Stomach (tissue), 9 donors: ENCODE data around the gene ABCD2. TPM values are rescaled to one million over a fixed set of nuclear protein-coding genes. Genes with fewer than 3 reads are reported as not detected.

Source experiments
- DNase-seq, 2 donors: peaks; one replicate each; pipeline versions ENCODE4 v3.0.0 to v3.0.0-alpha.2; 2013 to 2019
- H3K27ac ChIP-seq, 5 donors: fragments of 200-600 bp in 4 of 5; sonication (generic) in 4 of 5; one replicate each; pipeline ENCODE4 v1.5.1; 2013 to 2019; ENCODE audit warnings: mild to moderate bottlenecking in 1 of 5, moderate library complexity in 1 of 5
- H3K27me3 ChIP-seq, 3 donors: fragments of 200-600 bp; sonication (generic); one replicate each; pipeline ENCODE4 v1.5.1; 2017 to 2019; ENCODE audit warnings: mixed run types in 1 of 3
- H3K36me3 ChIP-seq, 4 donors: fragments of 200-600 bp; sonication (generic); 1 replicate in 3 of 4; 2 replicates in 1 of 4; pipeline ENCODE4 v1.5.1; 2016 to 2019
- H3K4me1 ChIP-seq, 4 donors: fragments of 200-600 bp; sonication (generic); one replicate each; pipeline ENCODE4 v1.5.1; 2016 to 2019
- H3K4me3 ChIP-seq, 4 donors: fragments of 200-600 bp; sonication (generic) in 3 of 4; one replicate each; pipeline ENCODE4 v1.5.1; 2016 to 2019; ENCODE audit warnings: mild to moderate bottlenecking in 1 of 4
- H3K9me3 ChIP-seq, 4 donors: fragments of 200-600 bp; sonication (generic); one replicate each; pipeline ENCODE4 v1.5.1; 2016 to 2019
- EP300 ChIP-seq: sonication (generic); formaldehyde crosslinking; IDR thresholded peaks from one replicate; pipeline ENCODE4 v1.6.1; 2017; ENCODE audit warnings: antibody characterized with exemption
- POLR2A ChIP-seq, 4 donors: fragments of 450-650 bp; IDR thresholded peaks; one replicate each; pipeline ENCODE4 v1.6.1; 2016; ENCODE audit warnings: antibody characterized with exemption in 4 of 4, control low read depth in 2 of 4, mild to moderate bottlenecking in 1 of 4, moderate library complexity in 1 of 4
- POLR2AphosphoS5 ChIP-seq, 3 donors: sonication (generic); formaldehyde crosslinking; IDR thresholded peaks; one replicate each; pipeline ENCODE4 v1.6.1; 2016; ENCODE audit warnings: antibody characterized with exemption in 3 of 3
- WGBS, 5 donors: extraction: QIAGEN DNeasy Blood & Tissue Kit in 3 of 5; methylation state at CpG; one replicate each; pipeline versions ENCODE4 v1.1.5 to v1.1.7; 2013 to 2018; 5-methylcytosine and 5-hydroxymethylcytosine counted together
- intact Hi-C: fragments of 100-400 bp; cut with DNase I; formaldehyde crosslinking; loops from one replicate; pipeline ENCODE4 v1.15.1; 2023; ENCODE audit warnings: low total_unique reads
- polyA plus RNA-seq, 3 donors: library from polyadenylated mRNA; stranded (reverse); fragments of 200-250 nt; gene quantifications; one replicate each; pipeline ENCODE4 v1.2.3, GENCODE V29; 2013
- total RNA-seq, 5 donors: library from RNA; depleted of rRNA; stranded (reverse); fragments of >200 nt; gene quantifications; one replicate each; pipeline versions ENCODE4 v1.1.0 to v1.2.3, GENCODE V29; 2014 to 2016
- TF ChIP-seq, protein P1 (sequence below), 7 experiments: fragments of 450-650 bp in 4 of 7; fragments of 200-600 bp in 3 of 7; sonication (generic) in 3 of 7; IDR thresholded peaks; one replicate each; pipeline ENCODE4 v1.5.1; 2016 to 2019; ENCODE audit warnings: antibody characterized with exemption in 7 of 7, control low read depth in 2 of 7, mild to moderate bottlenecking in 1 of 7
- donor health status: healthy with polysubstance abuse.
- donor health status: Bipolar disorder and iron deficiency.
- donor health status: healthy.

ABCD2 gene
- total and polyA plus RNA-seq, 8 donors = 0.06 to 4.9 (median 0.72) TPM; not detected in 2

DNA sequence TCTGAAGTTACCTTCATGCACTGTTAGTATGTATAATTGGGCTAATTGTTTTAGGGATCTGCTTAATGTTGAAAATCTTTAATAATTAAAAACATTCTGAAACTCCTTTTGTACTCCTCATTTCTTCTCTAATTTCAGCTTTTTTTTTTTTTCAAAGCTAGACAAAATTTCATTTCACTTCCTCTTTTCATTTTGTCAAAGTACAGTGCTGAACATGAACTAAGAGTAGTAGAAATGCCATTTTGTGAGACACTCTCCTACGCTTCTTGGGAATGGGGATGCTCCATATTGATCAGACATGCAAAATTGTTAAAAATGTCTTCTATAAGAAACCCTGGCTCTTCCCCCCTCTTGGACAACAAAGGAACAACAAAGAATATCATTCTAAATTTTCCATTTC is 1.7 kb downstream of the ABCD2 start:
- H3K36me3 ChIP-seq = no peaks in the 10 kb centered on the region
- H3K4me3 ChIP-seq = no peak overlapping the region
- no peaks in the 10 kb centered on the region for H3K9me3 ChIP-seq
- H3K27ac ChIP-seq = no peak overlapping the region
- H3K27me3 ChIP-seq = no peaks in the 10 kb centered on the region
- intact Hi-C loops = no loop called here
- peaks cover 0 to 22% (median 11%) of the 10 kb centered on the region in 4 donors for H3K4me1 ChIP-seq
- TF ChIP-seq, protein P1, sequence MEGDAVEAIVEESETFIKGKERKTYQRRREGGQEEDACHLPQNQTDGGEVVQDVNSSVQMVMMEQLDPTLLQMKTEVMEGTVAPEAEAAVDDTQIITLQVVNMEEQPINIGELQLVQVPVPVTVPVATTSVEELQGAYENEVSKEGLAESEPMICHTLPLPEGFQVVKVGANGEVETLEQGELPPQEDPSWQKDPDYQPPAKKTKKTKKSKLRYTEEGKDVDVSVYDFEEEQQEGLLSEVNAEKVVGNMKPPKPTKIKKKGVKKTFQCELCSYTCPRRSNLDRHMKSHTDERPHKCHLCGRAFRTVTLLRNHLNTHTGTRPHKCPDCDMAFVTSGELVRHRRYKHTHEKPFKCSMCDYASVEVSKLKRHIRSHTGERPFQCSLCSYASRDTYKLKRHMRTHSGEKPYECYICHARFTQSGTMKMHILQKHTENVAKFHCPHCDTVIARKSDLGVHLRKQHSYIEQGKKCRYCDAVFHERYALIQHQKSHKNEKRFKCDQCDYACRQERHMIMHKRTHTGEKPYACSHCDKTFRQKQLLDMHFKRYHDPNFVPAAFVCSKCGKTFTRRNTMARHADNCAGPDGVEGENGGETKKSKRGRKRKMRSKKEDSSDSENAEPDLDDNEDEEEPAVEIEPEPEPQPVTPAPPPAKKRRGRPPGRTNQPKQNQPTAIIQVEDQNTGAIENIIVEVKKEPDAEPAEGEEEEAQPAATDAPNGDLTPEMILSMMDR (IDR thresholded peaks at IDR 0.05) = no peak
- TF ChIP-seq POLR2AphosphoS5 (IDR thresholded peaks at IDR 0.05) (no peak), EP300 (no peak), POLR2A (IDR thresholded peaks at IDR 0.05) (no peak)
- no peak for DNase-seq
- 74 to 88% (median 78%) methylated on average over 1 of the region's 1 CpG for WGBS, 5 donors

DNA sequence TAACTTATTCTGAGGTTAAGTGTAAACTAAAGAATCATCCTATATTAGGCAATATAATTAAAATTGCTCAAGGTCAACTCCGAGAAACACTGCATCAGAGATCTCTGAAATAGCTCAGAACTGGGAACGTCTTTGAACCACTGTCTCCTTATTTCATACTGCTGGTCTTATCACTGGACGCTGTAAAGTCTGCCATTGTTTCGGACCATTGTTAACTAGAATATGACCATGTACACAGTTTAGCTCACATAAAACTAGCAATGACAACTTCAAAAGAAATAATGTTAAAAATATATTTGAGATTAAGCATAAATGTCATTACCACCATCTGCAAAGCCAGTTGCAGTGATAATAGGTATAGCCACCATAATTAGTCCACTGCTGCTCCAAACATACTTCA is 2.9 kb downstream of the ABCD2 start:
- DNase-seq = no peak
- intact Hi-C loops = no loop called here
- H3K9me3 ChIP-seq = no peaks in the 10 kb centered on the region
- H3K4me3 ChIP-seq = no peak overlapping the region
- H3K36me3 ChIP-seq = no peaks in the 10 kb centered on the region
- peaks cover 0 to 22% (median 11%) of the 10 kb centered on the region in 4 donors for H3K4me1 ChIP-seq
- TF ChIP-seq POLR2AphosphoS5 (IDR thresholded peaks at IDR 0.05) (no peak), EP300 (no peak)
- H3K27ac ChIP-seq = no peak overlapping the region
- H3K27me3 ChIP-seq = no peaks in the 10 kb centered on the region
- WGBS, 5 donors = 73 to 81% (median 80%) methylated on average over 4 of the region's 4 CpGs

DNA sequence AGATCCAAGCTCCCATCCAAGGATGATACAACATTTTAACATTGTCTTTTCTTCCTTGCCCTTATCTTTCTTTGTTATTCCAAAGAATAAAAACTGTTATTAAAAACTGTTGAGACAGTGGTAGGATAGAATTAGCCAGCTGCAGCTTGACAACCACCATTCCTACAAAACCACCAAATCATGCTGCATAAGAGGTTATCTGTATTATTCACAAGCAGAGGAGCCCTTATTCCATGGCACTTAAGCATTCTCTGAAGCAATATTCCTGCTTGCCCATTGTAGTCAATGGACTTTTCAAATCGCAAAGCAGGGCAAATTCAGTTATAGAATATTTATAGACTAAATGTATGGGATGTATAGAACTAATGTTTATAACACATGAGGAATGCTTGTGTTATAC is 3.4 kb downstream of the ABCD2 start:
- H3K4me3 ChIP-seq = no peak overlapping the region
- whole genome bisulfite sequencing, 5 donors = 83 to 95% (median 91%) methylated on average over 1 of the region's 1 CpG

DNA sequence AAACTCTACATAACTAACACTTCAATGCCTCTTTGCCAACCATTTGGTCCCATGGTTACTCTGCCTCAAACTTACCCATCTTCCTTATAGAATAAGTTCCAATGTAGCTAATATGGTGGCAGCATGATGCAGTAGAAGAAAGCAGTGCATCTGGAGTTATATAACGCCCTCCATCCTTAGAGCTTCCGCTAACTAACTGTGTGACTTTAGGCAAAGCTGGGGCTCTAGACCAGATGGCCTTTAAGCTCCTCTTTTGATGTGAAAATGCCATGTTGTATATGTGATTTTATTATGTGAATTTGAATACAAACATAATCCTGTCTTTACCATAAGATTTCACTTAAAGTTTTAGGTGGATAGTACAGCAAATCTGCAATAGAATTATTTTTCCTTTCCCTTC is 6.1 kb downstream of the ABCD2 start:
- no peak for DNase-seq
- no peaks in the 10 kb centered on the region for H3K9me3 ChIP-seq
- intact Hi-C loops = no loop called here
- peaks cover 0 to 2% (median under 1%) of the 10 kb centered on the region in 4 donors for H3K4me1 ChIP-seq
- H3K27me3 ChIP-seq = no peaks in the 10 kb centered on the region
- no peak overlapping the region for H3K27ac ChIP-seq
- WGBS, 5 donors = 72 to 96% (median 95%) methylated on average over 2 of the region's 2 CpGs
- no peaks in the 10 kb centered on the region for H3K36me3 ChIP-seq
- no peak overlapping the region for H3K4me3 ChIP-seq
- TF ChIP-seq EP300 = no peak
- TF ChIP-seq POLR2A (IDR thresholded peaks at IDR 0.05) = no peak
- TF ChIP-seq, protein P1 (IDR thresholded peaks at IDR 0.05) = no peak
- TF ChIP-seq POLR2AphosphoS5 (IDR thresholded peaks at IDR 0.05) = no peak

More for the DNA sequence above, 3.4 kb downstream of the ABCD2 start:
- DNase-seq = no peak
- H3K27ac ChIP-seq = no peak overlapping the region
- no peak for TF ChIP-seq POLR2A (IDR thresholded peaks at IDR 0.05)
- TF ChIP-seq, protein P1 (IDR thresholded peaks at IDR 0.05) = no peak
- TF ChIP-seq EP300 = no peak
- no peak for TF ChIP-seq POLR2AphosphoS5 (IDR thresholded peaks at IDR 0.05)
- H3K27me3 ChIP-seq = no peaks in the 10 kb centered on the region
- no peaks in the 10 kb centered on the region for H3K9me3 ChIP-seq
- intact Hi-C loops = no loop called here
- no peaks in the 10 kb centered on the region for H3K36me3 ChIP-seq
- peaks cover 0 to 22% (median 11%) of the 10 kb centered on the region in 4 donors for H3K4me1 ChIP-seq

DNA sequence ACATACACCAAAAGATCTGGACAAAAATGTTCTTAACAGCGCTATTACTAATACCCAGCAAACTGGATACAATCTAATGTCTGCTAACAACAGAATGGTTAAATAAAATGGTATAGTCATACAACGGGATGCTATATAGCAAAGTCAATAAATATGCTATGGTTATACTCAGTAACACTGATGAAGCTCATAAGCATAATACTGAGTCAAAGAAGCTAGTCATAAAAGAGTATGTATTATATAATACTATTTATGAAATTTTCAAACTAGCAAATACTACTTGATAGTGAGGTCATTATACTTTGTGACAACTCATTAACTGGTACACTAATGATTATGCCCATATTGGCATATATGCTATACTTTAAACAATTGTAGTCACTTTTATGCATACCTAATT is 7.4 kb downstream of the ABCD2 start:
- intact Hi-C loops = no loop called here
- H3K4me3 ChIP-seq = no peak overlapping the region
- 49 to 85% (median 67%) methylated on average over 2 of the region's 2 CpGs for WGBS, 5 donors
- H3K27me3 ChIP-seq = no peaks in the 10 kb centered on the region
- no peak overlapping the region for H3K27ac ChIP-seq
- H3K4me1 ChIP-seq = no peaks in the 10 kb centered on the region
- no peak for DNase-seq
- H3K9me3 ChIP-seq = no peaks in the 10 kb centered on the region
- TF ChIP-seq EP300 = no peak
- TF ChIP-seq POLR2AphosphoS5 (IDR thresholded peaks at IDR 0.05) = no peak
- no peak for TF ChIP-seq POLR2A (IDR thresholded peaks at IDR 0.05)
- TF ChIP-seq, protein P1 (IDR thresholded peaks at IDR 0.05) = no peak
- H3K36me3 ChIP-seq = no peaks in the 10 kb centered on the region
